ENCODE results near the gene C8G.

C8G gene

DNA sequence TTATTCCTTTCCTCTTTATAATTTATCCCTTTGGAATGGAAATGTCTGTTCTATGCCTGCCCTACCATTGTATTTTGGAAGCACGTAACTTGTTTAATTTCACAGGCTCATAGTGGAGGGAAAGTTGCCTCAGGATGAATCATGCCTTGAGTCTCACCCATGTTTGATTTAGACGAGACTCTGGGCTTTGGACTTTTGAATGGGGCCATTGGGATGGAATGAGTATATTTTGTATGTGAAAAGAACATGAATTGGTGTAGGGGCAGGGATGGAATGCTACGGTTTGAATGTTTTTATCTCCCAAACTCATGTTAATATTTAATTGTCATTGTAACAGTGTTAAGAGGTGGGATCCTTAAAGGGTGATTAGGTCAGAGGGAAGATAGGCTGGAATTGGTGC is 10.8 kb upstream of the C8G start:
- TF ChIP-seq, protein P1, sequence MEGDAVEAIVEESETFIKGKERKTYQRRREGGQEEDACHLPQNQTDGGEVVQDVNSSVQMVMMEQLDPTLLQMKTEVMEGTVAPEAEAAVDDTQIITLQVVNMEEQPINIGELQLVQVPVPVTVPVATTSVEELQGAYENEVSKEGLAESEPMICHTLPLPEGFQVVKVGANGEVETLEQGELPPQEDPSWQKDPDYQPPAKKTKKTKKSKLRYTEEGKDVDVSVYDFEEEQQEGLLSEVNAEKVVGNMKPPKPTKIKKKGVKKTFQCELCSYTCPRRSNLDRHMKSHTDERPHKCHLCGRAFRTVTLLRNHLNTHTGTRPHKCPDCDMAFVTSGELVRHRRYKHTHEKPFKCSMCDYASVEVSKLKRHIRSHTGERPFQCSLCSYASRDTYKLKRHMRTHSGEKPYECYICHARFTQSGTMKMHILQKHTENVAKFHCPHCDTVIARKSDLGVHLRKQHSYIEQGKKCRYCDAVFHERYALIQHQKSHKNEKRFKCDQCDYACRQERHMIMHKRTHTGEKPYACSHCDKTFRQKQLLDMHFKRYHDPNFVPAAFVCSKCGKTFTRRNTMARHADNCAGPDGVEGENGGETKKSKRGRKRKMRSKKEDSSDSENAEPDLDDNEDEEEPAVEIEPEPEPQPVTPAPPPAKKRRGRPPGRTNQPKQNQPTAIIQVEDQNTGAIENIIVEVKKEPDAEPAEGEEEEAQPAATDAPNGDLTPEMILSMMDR (IDR thresholded peaks at IDR 0.05): no peak
- Histone ChIP-seq H3K9me3 (no peaks in the 10 kb centered on the region), H3K27ac (no peak overlapping the region), H3K27me3 (no peaks in the 10 kb centered on the region), H3K4me3 (no peak overlapping the region), H3K36me3 (peaks cover 5 to 16% (median 7%) of the 10 kb centered on the region in 3 donors), H3K4me1 (peaks cover 0 to 14% (median 9%) of the 10 kb centered on the region in 4 donors)
- intact Hi-C loops (cut with DNase I; ENCODE audit: low total_unique reads): no loop called here
- DNase-seq: no peak

DNA sequence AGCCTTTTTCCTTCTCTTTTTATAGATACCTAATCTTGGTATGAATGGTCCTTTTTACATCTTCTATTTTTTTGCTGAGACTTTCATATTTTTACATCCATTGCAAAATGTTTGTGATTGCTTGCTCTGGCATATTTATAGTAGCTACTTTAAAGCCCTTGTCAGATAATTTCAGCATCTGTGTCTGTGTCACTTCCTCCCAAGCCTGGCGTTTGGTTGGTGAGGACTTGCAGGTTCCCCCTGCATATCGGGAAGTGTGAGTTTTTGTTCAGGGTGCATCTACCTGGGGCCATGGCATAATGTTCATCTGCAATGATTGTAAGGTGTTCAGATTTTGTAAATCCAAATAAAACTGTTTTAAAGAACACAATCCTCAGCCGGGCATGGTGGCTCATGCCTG is 9.4 kb upstream of the C8G start:
- no peaks in the 10 kb centered on the region for H3K27me3 ChIP-seq
- DNase-seq: no peak
- H3K27ac ChIP-seq: no peak overlapping the region
- H3K4me3 ChIP-seq: no peak overlapping the region
- H3K4me1 ChIP-seq: peaks cover 0 to 13% (median 8%) of the 10 kb centered on the region in 4 donors
- intact Hi-C loops (cut with DNase I; ENCODE audit: low total_unique reads): no loop called here
- TF ChIP-seq, protein P1 (IDR thresholded peaks at IDR 0.05): no peak
- peaks cover 11 to 30% (median 18%) of the 10 kb centered on the region in 3 donors for H3K36me3 ChIP-seq
- H3K9me3 ChIP-seq: no peaks in the 10 kb centered on the region

DNA sequence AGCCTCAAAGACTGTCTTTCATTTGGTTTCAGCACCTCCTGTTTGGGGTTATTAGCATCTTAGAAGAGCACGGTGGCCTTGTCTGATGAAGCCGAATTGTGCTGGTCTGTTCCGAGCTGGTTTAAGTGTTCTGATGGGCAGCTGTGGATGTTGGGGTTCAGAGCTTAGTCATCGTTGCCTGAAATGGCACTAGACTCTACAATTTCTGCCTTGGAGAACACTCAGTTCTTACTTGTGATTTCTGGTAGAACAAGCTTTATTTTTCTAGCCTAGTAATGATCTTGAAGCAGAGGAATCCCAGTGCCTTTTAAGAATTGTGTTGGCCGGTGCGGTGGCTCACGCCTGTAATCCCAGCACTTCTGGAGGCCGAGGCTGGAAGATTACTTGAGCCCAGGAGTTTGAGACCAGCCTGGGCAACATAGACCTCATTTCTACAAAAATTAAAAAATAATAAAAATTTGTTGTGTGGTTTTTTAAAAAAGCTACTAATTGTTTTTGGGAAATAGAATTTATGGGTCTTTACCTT is 8.3 kb upstream of the C8G start:
- no peak overlapping the region for H3K27ac ChIP-seq

DNA sequence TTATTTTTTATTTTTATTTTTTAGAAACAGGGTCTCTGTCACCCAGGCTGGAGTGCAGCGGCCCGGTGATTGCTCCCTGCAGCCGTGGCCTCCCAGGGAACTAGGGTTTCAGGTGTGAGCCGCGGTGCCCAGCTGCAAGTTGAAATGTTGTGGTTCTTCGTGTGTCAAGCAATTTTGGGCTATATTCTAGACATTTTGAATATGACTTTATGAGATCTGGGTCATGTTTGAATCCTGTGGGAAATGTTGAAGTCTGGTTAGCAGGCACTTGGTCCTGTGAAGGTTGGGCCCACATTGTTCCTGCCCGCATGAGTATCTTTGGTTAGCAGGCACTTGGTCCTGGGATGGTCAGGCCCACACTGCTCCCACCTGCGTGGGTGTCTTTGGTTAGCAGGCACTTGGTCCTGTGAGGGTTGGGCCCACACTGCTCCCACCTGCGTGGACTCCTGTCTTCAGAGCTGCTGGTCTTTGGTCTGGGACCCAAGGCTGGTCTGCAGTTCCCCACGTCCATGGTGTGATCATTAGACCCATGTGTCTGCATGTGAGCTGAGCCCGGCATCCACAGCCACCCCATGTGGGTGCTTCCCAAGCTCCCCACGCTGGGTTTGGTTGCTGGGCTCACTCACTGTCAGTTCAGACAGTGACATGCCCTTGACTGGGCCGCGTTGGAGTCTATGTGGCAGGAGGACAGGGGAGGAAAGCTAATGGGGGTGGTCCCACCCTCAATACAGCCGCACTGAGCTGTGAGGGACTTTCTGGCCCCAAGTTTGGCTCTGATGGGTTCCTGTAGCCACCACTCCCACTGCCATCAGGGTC is 7.6 kb upstream of the C8G start:
- peaks cover 0 to 20% (median 13%) of the 10 kb centered on the region in 4 donors for H3K4me1 ChIP-seq
- H3K27ac ChIP-seq: no peak overlapping the region
- TF ChIP-seq, protein P1 (IDR thresholded peaks at IDR 0.05): no peak
- H3K27me3 ChIP-seq: no peaks in the 10 kb centered on the region
- peaks cover 28 to 47% (median 36%) of the 10 kb centered on the region in 3 donors for H3K36me3 ChIP-seq
- DNase-seq: no peak
- intact Hi-C loops (cut with DNase I; ENCODE audit: low total_unique reads): no loop called here
- H3K9me3 ChIP-seq: no peaks in the 10 kb centered on the region
- no peak overlapping the region for H3K4me3 ChIP-seq

More for the DNA sequence above, 8.3 kb upstream of the C8G start:
- peaks cover 21 to 40% (median 29%) of the 10 kb centered on the region in 3 donors for H3K36me3 ChIP-seq
- no peaks in the 10 kb centered on the region for H3K27me3 ChIP-seq
- H3K9me3 ChIP-seq: no peaks in the 10 kb centered on the region
- intact Hi-C loops (cut with DNase I; ENCODE audit: low total_unique reads): no loop called here
- DNase-seq: no peak
- TF ChIP-seq, protein P1 (IDR thresholded peaks at IDR 0.05): no peak
- H3K4me3 ChIP-seq: no peak overlapping the region
- peaks cover 0 to 19% (median 9%) of the 10 kb centered on the region in 4 donors for H3K4me1 ChIP-seq

DNA sequence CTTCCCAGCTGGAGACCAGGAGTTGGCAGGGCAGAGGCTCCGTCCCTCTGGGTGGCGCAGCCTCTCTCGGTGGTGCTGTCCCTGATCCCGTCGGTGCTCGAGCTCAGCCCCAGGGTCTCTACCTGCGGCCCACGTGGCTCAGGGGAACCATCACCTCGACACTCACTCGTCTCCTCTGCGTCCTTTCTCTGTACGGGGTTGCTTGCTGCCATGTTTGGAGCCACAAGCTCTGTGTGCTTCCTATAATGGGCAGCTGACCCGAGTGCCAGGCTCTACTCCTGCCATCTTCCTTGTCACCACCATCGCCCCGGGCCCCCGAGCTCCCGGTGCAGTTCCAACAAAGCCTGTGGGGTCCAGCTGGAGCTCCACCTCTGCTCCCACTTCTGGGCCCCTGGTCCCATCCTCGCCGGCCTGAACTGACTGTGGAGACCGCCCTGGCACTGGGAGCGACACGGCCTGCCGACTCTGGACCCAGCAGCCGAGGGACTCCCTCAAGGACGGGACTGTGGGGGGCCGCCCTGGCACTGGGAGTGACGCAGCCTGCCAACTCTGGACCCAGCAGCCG is 5.5 kb upstream of the C8G start:
- TF ChIP-seq, protein P1 (IDR thresholded peaks at IDR 0.05): no peak
- Histone ChIP-seq H3K27me3 (no peaks in the 10 kb centered on the region), H3K9me3 (no peaks in the 10 kb centered on the region), H3K36me3 (peaks cover 36 to 62% (median 45%) of the 10 kb centered on the region in 3 donors), H3K27ac (peak overlapping the region; percentile 67 to 71), H3K4me3 (no peak overlapping the region), H3K4me1 (peaks cover 0 to 34% (median 27%) of the 10 kb centered on the region in 4 donors)
- no peak for DNase-seq
- intact Hi-C loops (cut with DNase I; ENCODE audit: low total_unique reads): no loop called here
